ENCODE results near the gene PSTPIP1. TPM values are rescaled to one million over a fixed set of nuclear protein-coding genes. Genes with fewer than 3 reads are reported as not detected.
A peak's percentile ranks its signal among the peaks of the same experiment; 100 is the strongest.

The PSTPIP1 gene
- total and polyA plus RNA-seq, 2 of the 13 experiments (the other 11 are each of a cell fraction or from before 2014, with no cell fraction given): 4.4 to 8.7 TPM

DNA sequence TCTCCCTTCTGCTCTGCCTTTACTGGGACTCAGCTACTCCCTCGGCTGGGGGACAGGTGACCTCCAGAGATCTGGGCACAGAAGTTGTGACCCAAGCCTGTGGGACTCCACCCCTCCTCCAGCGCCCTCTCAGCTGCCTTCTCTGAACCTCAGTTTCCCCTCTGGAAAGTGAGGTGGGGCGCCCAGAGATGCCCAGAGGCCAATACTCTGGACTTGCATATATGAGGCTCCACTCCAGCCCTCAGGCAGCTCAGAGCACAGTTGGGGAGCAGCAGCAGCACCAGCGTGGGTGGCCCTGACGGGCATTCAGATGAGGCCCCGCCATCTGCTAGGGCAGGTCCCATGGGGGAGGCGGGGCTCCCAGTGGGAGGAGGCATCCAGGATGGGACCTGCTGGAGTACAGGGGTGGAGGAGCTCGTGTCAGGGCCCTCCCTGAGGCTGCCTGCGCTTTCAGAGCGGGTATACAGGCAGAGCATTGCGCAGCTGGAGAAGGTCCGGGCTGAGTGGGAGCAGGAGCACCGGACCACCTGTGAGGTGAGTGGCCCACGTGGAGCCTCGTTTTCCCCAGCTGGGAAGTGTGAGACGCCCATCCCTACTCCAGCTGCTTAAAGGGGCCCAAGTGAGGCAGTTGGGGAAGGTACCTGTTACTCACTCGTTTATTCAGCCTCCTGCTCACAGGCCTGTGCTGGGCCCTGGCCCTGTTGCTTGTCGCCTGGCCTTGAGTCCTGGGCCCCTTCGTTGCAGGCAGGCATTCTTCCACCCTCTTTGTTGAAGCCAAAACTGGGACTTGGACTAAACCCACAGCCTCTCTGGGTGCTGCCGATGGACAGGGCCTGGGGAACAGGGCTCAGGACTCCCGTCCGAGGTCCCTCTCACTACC, 35.4 kb downstream of the PSTPIP1 start (continued):
- TF ChIP-seq, protein P1, sequence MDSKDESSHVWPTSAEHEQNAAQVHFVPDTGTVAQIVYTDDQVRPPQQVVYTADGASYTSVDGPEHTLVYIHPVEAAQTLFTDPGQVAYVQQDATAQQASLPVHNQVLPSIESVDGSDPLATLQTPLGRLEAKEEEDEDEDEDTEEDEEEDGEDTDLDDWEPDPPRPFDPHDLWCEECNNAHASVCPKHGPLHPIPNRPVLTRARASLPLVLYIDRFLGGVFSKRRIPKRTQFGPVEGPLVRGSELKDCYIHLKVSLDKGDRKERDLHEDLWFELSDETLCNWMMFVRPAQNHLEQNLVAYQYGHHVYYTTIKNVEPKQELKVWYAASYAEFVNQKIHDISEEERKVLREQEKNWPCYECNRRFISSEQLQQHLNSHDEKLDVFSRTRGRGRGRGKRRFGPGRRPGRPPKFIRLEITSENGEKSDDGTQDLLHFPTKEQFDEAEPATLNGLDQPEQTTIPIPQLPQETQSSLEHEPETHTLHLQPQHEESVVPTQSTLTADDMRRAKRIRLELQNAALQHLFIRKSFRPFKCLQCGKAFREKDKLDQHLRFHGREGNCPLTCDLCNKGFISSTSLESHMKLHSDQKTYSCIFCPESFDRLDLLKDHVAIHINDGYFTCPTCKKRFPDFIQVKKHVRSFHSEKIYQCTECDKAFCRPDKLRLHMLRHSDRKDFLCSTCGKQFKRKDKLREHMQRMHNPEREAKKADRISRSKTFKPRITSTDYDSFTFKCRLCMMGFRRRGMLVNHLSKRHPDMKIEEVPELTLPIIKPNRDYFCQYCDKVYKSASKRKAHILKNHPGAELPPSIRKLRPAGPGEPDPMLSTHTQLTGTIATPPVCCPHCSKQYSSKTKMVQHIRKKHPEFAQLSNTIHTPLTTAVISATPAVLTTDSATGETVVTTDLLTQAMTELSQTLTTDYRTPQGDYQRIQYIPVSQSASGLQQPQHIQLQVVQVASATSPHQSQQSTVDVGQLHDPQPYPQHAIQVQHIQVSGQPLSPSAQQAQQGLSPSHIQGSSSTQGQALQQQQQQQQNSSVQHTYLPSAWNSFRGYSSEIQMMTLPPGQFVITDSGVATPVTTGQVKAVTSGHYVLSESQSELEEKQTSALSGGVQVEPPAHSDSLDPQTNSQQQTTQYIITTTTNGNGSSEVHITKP (CRISPR knock-in tag; IDR thresholded peaks at IDR 0.05; ENCODE audit: low read depth): 0 out of 2 replicates have a peak, but pooled peaks have one; percentile 15
- no peak for TF ChIP-seq ZFP36 (IDR thresholded peaks at IDR 0.05; ENCODE audit: borderline replicate concordance, low read depth, low read length, partially characterized antibody)
- TF ChIP-seq, protein P2, sequence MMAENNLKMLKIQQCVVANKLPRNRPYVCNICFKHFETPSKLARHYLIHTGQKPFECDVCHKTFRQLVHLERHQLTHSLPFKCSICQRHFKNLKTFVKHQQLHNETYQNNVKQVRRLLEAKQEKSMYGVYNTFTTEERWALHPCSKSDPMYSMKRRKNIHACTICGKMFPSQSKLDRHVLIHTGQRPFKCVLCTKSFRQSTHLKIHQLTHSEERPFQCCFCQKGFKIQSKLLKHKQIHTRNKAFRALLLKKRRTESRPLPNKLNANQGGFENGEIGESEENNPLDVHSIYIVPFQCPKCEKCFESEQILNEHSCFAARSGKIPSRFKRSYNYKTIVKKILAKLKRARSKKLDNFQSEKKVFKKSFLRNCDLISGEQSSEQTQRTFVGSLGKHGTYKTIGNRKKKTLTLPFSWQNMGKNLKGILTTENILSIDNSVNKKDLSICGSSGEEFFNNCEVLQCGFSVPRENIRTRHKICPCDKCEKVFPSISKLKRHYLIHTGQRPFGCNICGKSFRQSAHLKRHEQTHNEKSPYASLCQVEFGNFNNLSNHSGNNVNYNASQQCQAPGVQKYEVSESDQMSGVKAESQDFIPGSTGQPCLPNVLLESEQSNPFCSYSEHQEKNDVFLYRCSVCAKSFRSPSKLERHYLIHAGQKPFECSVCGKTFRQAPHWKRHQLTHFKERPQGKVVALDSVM (CRISPR knock-in tag; IDR thresholded peaks at IDR 0.05): no peak
- TF ChIP-seq, protein P3, sequence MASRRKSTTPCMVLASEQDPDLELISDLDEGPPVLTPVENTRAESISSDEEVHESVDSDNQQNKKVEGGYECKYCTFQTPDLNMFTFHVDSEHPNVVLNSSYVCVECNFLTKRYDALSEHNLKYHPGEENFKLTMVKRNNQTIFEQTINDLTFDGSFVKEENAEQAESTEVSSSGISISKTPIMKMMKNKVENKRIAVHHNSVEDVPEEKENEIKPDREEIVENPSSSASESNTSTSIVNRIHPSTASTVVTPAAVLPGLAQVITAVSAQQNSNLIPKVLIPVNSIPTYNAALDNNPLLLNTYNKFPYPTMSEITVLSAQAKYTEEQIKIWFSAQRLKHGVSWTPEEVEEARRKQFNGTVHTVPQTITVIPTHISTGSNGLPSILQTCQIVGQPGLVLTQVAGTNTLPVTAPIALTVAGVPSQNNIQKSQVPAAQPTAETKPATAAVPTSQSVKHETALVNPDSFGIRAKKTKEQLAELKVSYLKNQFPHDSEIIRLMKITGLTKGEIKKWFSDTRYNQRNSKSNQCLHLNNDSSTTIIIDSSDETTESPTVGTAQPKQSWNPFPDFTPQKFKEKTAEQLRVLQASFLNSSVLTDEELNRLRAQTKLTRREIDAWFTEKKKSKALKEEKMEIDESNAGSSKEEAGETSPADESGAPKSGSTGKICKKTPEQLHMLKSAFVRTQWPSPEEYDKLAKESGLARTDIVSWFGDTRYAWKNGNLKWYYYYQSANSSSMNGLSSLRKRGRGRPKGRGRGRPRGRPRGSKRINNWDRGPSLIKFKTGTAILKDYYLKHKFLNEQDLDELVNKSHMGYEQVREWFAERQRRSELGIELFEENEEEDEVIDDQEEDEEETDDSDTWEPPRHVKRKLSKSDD (CRISPR knock-in tag; IDR thresholded peaks at IDR 0.05; ENCODE audit: low read depth): 0 out of 2 replicates have a peak, but pooled peaks have one; percentile 44
- no peak for TF ChIP-seq CREM (IDR thresholded peaks at IDR 0.05)
- TF ChIP-seq CREM (CRISPR knock-in tag; IDR thresholded peaks at IDR 0.05): no peak
- TF ChIP-seq ZSCAN30 (CRISPR knock-in tag; IDR thresholded peaks at IDR 0.05): no peak
- TF ChIP-seq, protein P4, sequence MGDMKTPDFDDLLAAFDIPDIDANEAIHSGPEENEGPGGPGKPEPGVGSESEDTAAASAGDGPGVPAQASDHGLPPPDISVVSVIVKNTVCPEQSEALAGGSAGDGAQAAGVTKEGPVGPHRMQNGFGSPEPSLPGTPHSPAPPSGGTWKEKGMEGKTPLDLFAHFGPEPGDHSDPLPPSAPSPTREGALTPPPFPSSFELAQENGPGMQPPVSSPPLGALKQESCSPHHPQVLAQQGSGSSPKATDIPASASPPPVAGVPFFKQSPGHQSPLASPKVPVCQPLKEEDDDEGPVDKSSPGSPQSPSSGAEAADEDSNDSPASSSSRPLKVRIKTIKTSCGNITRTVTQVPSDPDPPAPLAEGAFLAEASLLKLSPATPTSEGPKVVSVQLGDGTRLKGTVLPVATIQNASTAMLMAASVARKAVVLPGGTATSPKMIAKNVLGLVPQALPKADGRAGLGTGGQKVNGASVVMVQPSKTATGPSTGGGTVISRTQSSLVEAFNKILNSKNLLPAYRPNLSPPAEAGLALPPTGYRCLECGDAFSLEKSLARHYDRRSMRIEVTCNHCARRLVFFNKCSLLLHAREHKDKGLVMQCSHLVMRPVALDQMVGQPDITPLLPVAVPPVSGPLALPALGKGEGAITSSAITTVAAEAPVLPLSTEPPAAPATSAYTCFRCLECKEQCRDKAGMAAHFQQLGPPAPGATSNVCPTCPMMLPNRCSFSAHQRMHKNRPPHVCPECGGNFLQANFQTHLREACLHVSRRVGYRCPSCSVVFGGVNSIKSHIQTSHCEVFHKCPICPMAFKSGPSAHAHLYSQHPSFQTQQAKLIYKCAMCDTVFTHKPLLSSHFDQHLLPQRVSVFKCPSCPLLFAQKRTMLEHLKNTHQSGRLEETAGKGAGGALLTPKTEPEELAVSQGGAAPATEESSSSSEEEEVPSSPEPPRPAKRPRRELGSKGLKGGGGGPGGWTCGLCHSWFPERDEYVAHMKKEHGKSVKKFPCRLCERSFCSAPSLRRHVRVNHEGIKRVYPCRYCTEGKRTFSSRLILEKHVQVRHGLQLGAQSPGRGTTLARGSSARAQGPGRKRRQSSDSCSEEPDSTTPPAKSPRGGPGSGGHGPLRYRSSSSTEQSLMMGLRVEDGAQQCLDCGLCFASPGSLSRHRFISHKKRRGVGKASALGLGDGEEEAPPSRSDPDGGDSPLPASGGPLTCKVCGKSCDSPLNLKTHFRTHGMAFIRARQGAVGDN (CRISPR knock-in tag; IDR thresholded peaks at IDR 0.05): peak; percentile 41
- peak; percentile 62; the same call in 1 of the 2 replicates for TF ChIP-seq ZSCAN21 (CRISPR knock-in tag; IDR thresholded peaks at IDR 0.05; ENCODE audit: borderline replicate concordance)
- TF ChIP-seq MYC (CRISPR knock-in tag; IDR thresholded peaks at IDR 0.05; ENCODE audit: borderline replicate concordance): peak; percentile 33; the same call in 1 of the 2 replicates
- TF ChIP-seq KAT2B (IDR thresholded peaks at IDR 0.05; ENCODE audit: borderline replicate concordance, low read depth, low read length): no peak
- no peak for TF ChIP-seq LCORL (IDR thresholded peaks at IDR 0.05)
- peak; percentile 22; the same call in 1 of the 2 replicates for TF ChIP-seq LCORL (CRISPR knock-in tag; IDR thresholded peaks at IDR 0.05)
- no peak for TF ChIP-seq ZNF124 (CRISPR knock-in tag; IDR thresholded peaks at IDR 0.05)
- TF ChIP-seq SAP130 (CRISPR knock-in tag; IDR thresholded peaks at IDR 0.05; ENCODE audit: low read depth): peak; percentile 20; the same call in 1 of the 2 replicates
- TF ChIP-seq ZNF224 (CRISPR knock-in tag; IDR thresholded peaks at IDR 0.05): no peak

All from HepG2 (cell line).